SK-N-SH (cell line): ENCODE results near the gene TBX1. TPM values are rescaled to one million over a fixed set of nuclear protein-coding genes. Genes with fewer than 3 reads are reported as not detected.
"Not testable (repeated sequence)": the region's sequence is repeated elsewhere in the genome, so short reads cannot be mapped to it uniquely, and the experiment has no call there.

Source experiments
- CTCF ChIA-PET: fragments of 300-600, 350-600 bp; formaldehyde crosslinking; extraction: SDS; loops from one replicate; lab custom pipeline; 2021; lab: Yijun Ruan, JAX
- POLR2A ChIA-PET: fragments of 350-600 bp; sonication (Branson Sonifier 250); formaldehyde crosslinking; extraction: SDS; loops from one replicate; lab custom pipeline; 2020; ENCODE audit warnings: antibody characterized with exemption, inconsistent platforms; lab: Yijun Ruan, JAX
- DNase-seq: peaks from one replicate; pipeline ENCODE4 v3.0.0; 2012
- H2AFZ ChIP-seq: fragments of 200-600 bp; sonication (generic); 2 replicates; pipeline ENCODE4 v1.8.1; 2016; ENCODE audit warnings: antibody characterized with exemption, mild to moderate bottlenecking, low read depth
- H3F3A ChIP-seq: fragments of 200-600 bp; sonication (generic); replicated peaks from 2 replicates; pipeline ENCODE3; 2016; ENCODE audit warnings: antibody characterized with exemption, mild to moderate bottlenecking; ENCODE audit not compliant: insufficient read depth
- H3K27ac ChIP-seq, 2 experiments: fragments of 200-500 bp in 1 of 2; fragments of 200-600 bp in 1 of 2; sonication (Bioruptor generic) in 1 of 2; sonication (generic), shearing (Covaris generic) in 1 of 2; 2 replicates each; pipeline versions ENCODE4 v1.5.1 to v1.6.1; 2014 to 2016; ENCODE audit warnings: low read depth in 2 of 2, inconsistent platforms in 1 of 2, low read length in 1 of 2, mild to moderate bottlenecking in 1 of 2, mixed read lengths in 1 of 2
- H3K27me3 ChIP-seq: fragments of 200-600 bp; sonication (generic), shearing (Covaris generic); 2 replicates; pipeline ENCODE4 v1.6.1; 2016; ENCODE audit warnings: mixed run types; ENCODE audit not compliant: insufficient read depth
- H3K36me3 ChIP-seq, 2 experiments: fragments of 200-500 bp in 1 of 2; fragments of 200-600 bp in 1 of 2; sonication (Bioruptor generic) in 1 of 2; sonication (generic) in 1 of 2; replicated peaks in 1 of 2; 2 replicates each; pipeline versions ENCODE3 to v1.5.1; 2014 to 2016; ENCODE audit warnings: low read length in 1 of 2, mild to moderate bottlenecking in 1 of 2; ENCODE audit not compliant: insufficient read depth in 2 of 2, control insufficient read depth in 1 of 2
- H3K4me1 ChIP-seq, 2 experiments: fragments of 200-500 bp in 1 of 2; fragments of 200-600 bp in 1 of 2; sonication (Bioruptor generic) in 1 of 2; sonication (generic), shearing (Covaris generic) in 1 of 2; 2 replicates each; pipeline versions ENCODE4 v1.5.1 to v1.6.1; 2014 to 2016; ENCODE audit warnings: low read depth in 1 of 2, low read length in 1 of 2, mixed run types in 1 of 2; ENCODE audit not compliant: insufficient read depth in 2 of 2, control insufficient read depth in 1 of 2
- H3K4me2 ChIP-seq: fragments of 200-600 bp; sonication (generic), shearing (Covaris generic); 2 replicates; pipeline ENCODE4 v1.6.1; 2017; ENCODE audit warnings: mixed run types
- H3K4me3 ChIP-seq, 2 experiments: fragments of 200-500 bp in 1 of 2; fragments of 200-600 bp in 1 of 2; sonication (Bioruptor generic) in 1 of 2; sonication (generic), shearing (Covaris generic) in 1 of 2; 2 replicates each; pipeline versions ENCODE4 v1.5.1 to v1.8.1; 2014 to 2016; ENCODE audit warnings: low read depth in 2 of 2, inconsistent platforms in 1 of 2, low read length in 1 of 2, mild to moderate bottlenecking in 1 of 2, mixed read lengths in 1 of 2, moderate library complexity in 1 of 2
- H3K79me2 ChIP-seq: fragments of 200-600 bp; sonication (generic); 2 replicates; pipeline ENCODE4 v1.8.1; 2017; ENCODE audit warnings: mild to moderate bottlenecking; ENCODE audit not compliant: insufficient read depth
- H3K9ac ChIP-seq: fragments of 200-600 bp; sonication (generic); 2 replicates; pipeline ENCODE4 v1.6.1; 2017; ENCODE audit warnings: mixed run types
- H3K9me2 ChIP-seq: fragments of 200-600 bp; sonication (generic); 2 replicates; pipeline ENCODE4 v1.6.1; 2017; ENCODE audit warnings: mixed run types
- H3K9me3 ChIP-seq: fragments of 200-600 bp; sonication (generic); 2 replicates; pipeline ENCODE4 v1.6.1; 2017; ENCODE audit warnings: mixed run types, mild to moderate bottlenecking, moderate library complexity
- H4K20me1 ChIP-seq: fragments of 200-600 bp; sonication (generic); 2 replicates; pipeline ENCODE4 v1.6.1; 2017; ENCODE audit warnings: mild to moderate bottlenecking, mixed run types; ENCODE audit not compliant: insufficient read depth
- CHD2 ChIP-seq: fragments of 150-350 bp; IDR thresholded peaks from 2 replicates; pipeline ENCODE4 v1.6.1; 2018; ENCODE audit warnings: low read length; ENCODE audit not compliant: partially characterized antibody
- ELF1 ChIP-seq: IDR thresholded peaks from 2 replicates; pipeline ENCODE4 v1.4.0; 2012
- EP300 ChIP-seq, 2 experiments: IDR thresholded peaks; 2 replicates each; pipeline versions ENCODE4 v1.4.0 to v1.6.1; 2012; ENCODE audit warnings: borderline replicate concordance in 1 of 2, low read depth in 1 of 2, low read length in 1 of 2
- EZH2phosphoT487 ChIP-seq: fragments of 200-600 bp; sonication (generic); IDR thresholded peaks from 2 replicates; pipeline ENCODE4 v1.6.1; 2017; ENCODE audit warnings: low read depth, mixed run types, mild to moderate bottlenecking, antibody characterized with exemption, moderate library complexity, borderline replicate concordance
- FOXM1 ChIP-seq: IDR thresholded peaks from 2 replicates; pipeline ENCODE4 v1.4.0; 2012; ENCODE audit warnings: low read depth, mild to moderate bottlenecking
- GATA2 ChIP-seq: sonication (generic); formaldehyde crosslinking; IDR thresholded peaks from 2 replicates; pipeline ENCODE4 v1.5.0; 2020; ENCODE audit warnings: mild to moderate bottlenecking, missing genetic modification reagents
- IRF3 ChIP-seq: fragments of 150-350 bp; IDR thresholded peaks from 2 replicates; pipeline ENCODE4 v1.6.1; 2016; ENCODE audit warnings: mild to moderate bottlenecking, low read depth, low read length
- MEF2A ChIP-seq: IDR thresholded peaks from 2 replicates; pipeline ENCODE4 v1.4.0; 2012; ENCODE audit warnings: low read depth, borderline replicate concordance
- MXI1 ChIP-seq: IDR thresholded peaks from 2 replicates; pipeline ENCODE4 v1.6.1; 2012; ENCODE audit warnings: mild to moderate bottlenecking, low read depth, low read length, improper control_type of control experiment
- NRF1 ChIP-seq: IDR thresholded peaks from 2 replicates; pipeline ENCODE4 v1.6.1; 2012; ENCODE audit warnings: low read depth, mild to moderate bottlenecking, low read length
- PBX3 ChIP-seq: IDR thresholded peaks from 2 replicates; pipeline ENCODE4; 2012
- POLR2AphosphoS5 ChIP-seq: IDR thresholded peaks from 2 replicates; pipeline ENCODE4 v1.6.1; 2012; ENCODE audit warnings: low read depth, low read length
- RCOR1 ChIP-seq: fragments of 150-350 bp; IDR thresholded peaks from 2 replicates; pipeline ENCODE4 v1.6.1; 2017; ENCODE audit warnings: antibody characterized with exemption, low read length
- REST ChIP-seq: IDR thresholded peaks from 2 replicates; pipeline ENCODE4 v1.6.1; 2012; ENCODE audit warnings: mild to moderate bottlenecking, low read depth, low read length, moderate library complexity
- SIN3A ChIP-seq: IDR thresholded peaks from 2 replicates; pipeline ENCODE4 v1.6.1; 2012; ENCODE audit warnings: low read depth, mild to moderate bottlenecking, low read length, moderate library complexity, borderline replicate concordance
- TAF1 ChIP-seq: IDR thresholded peaks from 2 replicates; pipeline ENCODE4 v1.6.1; 2012; ENCODE audit warnings: low read depth, mild to moderate bottlenecking, low read length, moderate library complexity, borderline replicate concordance
- TEAD4 ChIP-seq: IDR thresholded peaks from 2 replicates; pipeline ENCODE4 v1.4.0; 2012; ENCODE audit warnings: mild to moderate bottlenecking, borderline replicate concordance; ENCODE audit not compliant: insufficient read depth
- YY1 ChIP-seq: IDR thresholded peaks from 2 replicates; pipeline ENCODE4 v1.4.0; 2012; ENCODE audit warnings: low read depth, mild to moderate bottlenecking
- WGBS: methylation state at CpG from one replicate; pipeline ENCODE4 v1.1.6; 2017; ENCODE audit warnings: low lambda C conversion rate; 5-methylcytosine and 5-hydroxymethylcytosine counted together
- polyA plus RNA-seq, 3 experiments: library from polyadenylated mRNA; depleted of rRNA; stranded (reverse); fragments of >200 nt; gene quantifications; 2 replicates each; pipeline ENCODE4 v1.2.3, GENCODE V29; 2012

Gene TBX1
- polyA plus RNA-seq, 1 of the 3 experiments (the other 2 are of a cell fraction): not detected

- Histone ChIP-seq H3K9ac (no peak overlapping the region), H3F3A (no peaks in the 10 kb centered on the region), H3K4me3 (no peak overlapping the region), H3K9me2 (no peaks in the 10 kb centered on the region), H3K27ac (no peak overlapping the region), H2AFZ (no peak overlapping the region), H3K27me3 (no peaks in the 10 kb centered on the region), H3K9me3 (no peaks in the 10 kb centered on the region), H3K4me2 (no peak overlapping the region), H3K4me1 (peaks cover 0 to 15% of the 10 kb centered on the region in 2 experiments; a peak in 1 of 4 replicates), H3K36me3 (peaks cover 3 to 4% of the 10 kb centered on the region in 2 experiments), H4K20me1 (no peaks in the 10 kb centered on the region), H3K79me2 (no peaks in the 10 kb centered on the region)
- POLR2A ChIA-PET: no interaction called here
- CTCF ChIA-PET: interaction anchor here (1.2 to 1.6 kb wide), 2 partner anchors 9 to 118 kb away, joined by 3 to 4 read pairs; no protein-coding TSS in a partner anchor
- DNase-seq: no peak
- no peak for TF ChIP-seq POLR2AphosphoS5
- TF ChIP-seq ELF1: no peak
- no peak for TF ChIP-seq TAF1
- TF ChIP-seq GATA2: no peak
- TF ChIP-seq EP300 (IDR thresholded peaks at IDR 0.05; ENCODE audit: borderline replicate concordance in 1 of 2, low read depth in 1 of 2, low read length in 1 of 2): no peak
- TF ChIP-seq NRF1: no peak
- TF ChIP-seq EZH2phosphoT487: no peak
- TF ChIP-seq IRF3: no peak
- TF ChIP-seq SIN3A: no peak
- no peak for TF ChIP-seq PBX3
- no peak for TF ChIP-seq REST
- no peak for TF ChIP-seq FOXM1
- no peak for TF ChIP-seq MXI1
- TF ChIP-seq CHD2: no peak
- no peak for TF ChIP-seq YY1
- TF ChIP-seq MEF2A: no peak
- no peak for TF ChIP-seq TEAD4
- no peak for TF ChIP-seq RCOR1
These were observed 31.3 kb downstream of the TBX1 start for GRCh38 chr22:19791894-19792293.

GRCh38 chr22:19792383-19792896 lies 31.9 kb downstream of the TBX1 start:
- CTCF ChIA-PET: interaction anchor here (1.2 to 1.6 kb wide), 2 partner anchors 8 to 118 kb away, joined by 3 to 4 read pairs; no protein-coding TSS in a partner anchor
- H3K9ac ChIP-seq, H3K9me2 ChIP-seq, H4K20me1 ChIP-seq, H3K4me2 ChIP-seq, H3K36me3 ChIP-seq, H2AFZ ChIP-seq, H3K79me2 ChIP-seq, POLR2A ChIA-PET, H3F3A ChIP-seq, DNase-seq, H3K27me3 ChIP-seq, H3K4me3 ChIP-seq, H3K9me3 ChIP-seq, H3K27ac ChIP-seq: not testable (repeated sequence)
- WGBS: 93% methylated on average over 12 of the region's 13 CpGs
- H3K4me1 ChIP-seq: peaks cover 0 to 19% of the 10 kb centered on the region in 2 experiments; a peak in 1 of 4 replicates
